ENCODE results near the gene SGMS1. TPM values are rescaled to one million over a fixed set of nuclear protein-coding genes. Genes with fewer than 3 reads are reported as not detected.

The SGMS1 gene
- total RNA-seq, 3 donors from 2014 or later (not counting 1 experiment from before 2014, with no cell fraction given): 24.5 to 32.7 (median 30.4) TPM

DNA sequence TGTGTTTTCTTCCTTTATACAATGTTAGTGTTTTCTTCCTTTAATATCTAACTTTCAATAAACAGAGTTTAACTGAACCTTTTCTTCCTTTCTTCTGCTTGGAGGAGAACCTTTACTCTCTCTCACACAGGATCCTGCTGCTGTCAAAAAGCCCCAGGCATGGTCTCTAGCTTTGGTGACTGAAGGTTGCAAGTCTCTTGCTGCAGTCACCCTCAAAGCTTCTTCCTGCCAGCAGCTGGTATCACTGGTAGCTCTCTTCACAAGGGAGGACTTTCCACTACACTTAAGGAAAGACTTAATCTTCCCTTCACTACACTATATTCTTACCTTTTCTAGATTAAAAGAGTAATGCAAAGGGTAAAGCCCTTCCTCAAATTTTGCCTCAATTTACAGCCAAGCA is 153.4 kb downstream of the SGMS1 start:
- Mint-ChIP-seq H3K4me3 (no peak overlapping the region), H3K27me3 (ENCODE audit: low read depth in 2 of 2) (no peaks in the 10 kb centered on the region), H3K36me3 (no peaks in the 10 kb centered on the region), H3K4me1 (peaks cover 30 to 49% of the 10 kb centered on the region in 2 donors), H3K9me3 (no peaks in the 10 kb centered on the region), H3K27ac (peak overlapping the region; percentile 32 to 35)
- intact Hi-C loops (cut with micrococcal nuclease): no loop called here
- no peaks in the 10 kb centered on the region for H3K9me3 ChIP-seq (ENCODE audit: control insufficient read depth, insufficient read depth, low read length)
- peaks cover 3% of the 10 kb centered on the region for H3K4me1 ChIP-seq (ENCODE audit: control insufficient read depth, insufficient read depth, low read length)
- H3K36me3 ChIP-seq (ENCODE audit: control insufficient read depth, insufficient read depth, low read length): no peaks in the 10 kb centered on the region
- TF ChIP-seq, protein P1, sequence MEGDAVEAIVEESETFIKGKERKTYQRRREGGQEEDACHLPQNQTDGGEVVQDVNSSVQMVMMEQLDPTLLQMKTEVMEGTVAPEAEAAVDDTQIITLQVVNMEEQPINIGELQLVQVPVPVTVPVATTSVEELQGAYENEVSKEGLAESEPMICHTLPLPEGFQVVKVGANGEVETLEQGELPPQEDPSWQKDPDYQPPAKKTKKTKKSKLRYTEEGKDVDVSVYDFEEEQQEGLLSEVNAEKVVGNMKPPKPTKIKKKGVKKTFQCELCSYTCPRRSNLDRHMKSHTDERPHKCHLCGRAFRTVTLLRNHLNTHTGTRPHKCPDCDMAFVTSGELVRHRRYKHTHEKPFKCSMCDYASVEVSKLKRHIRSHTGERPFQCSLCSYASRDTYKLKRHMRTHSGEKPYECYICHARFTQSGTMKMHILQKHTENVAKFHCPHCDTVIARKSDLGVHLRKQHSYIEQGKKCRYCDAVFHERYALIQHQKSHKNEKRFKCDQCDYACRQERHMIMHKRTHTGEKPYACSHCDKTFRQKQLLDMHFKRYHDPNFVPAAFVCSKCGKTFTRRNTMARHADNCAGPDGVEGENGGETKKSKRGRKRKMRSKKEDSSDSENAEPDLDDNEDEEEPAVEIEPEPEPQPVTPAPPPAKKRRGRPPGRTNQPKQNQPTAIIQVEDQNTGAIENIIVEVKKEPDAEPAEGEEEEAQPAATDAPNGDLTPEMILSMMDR (IDR thresholded peaks at IDR 0.05): no peak
- H3K27ac ChIP-seq (ENCODE audit: low read length): no peak overlapping the region
- no peaks in the 10 kb centered on the region for H3K27me3 ChIP-seq (ENCODE audit: control insufficient read depth, insufficient read depth, low read length)
- peak in 1 of 2 donors; percentile 9 for DNase-seq
- peak in 2 of 3 donors; percentile 49 for ATAC-seq
- H3K4me3 ChIP-seq (ENCODE audit: low read length): no peak overlapping the region

DNA sequence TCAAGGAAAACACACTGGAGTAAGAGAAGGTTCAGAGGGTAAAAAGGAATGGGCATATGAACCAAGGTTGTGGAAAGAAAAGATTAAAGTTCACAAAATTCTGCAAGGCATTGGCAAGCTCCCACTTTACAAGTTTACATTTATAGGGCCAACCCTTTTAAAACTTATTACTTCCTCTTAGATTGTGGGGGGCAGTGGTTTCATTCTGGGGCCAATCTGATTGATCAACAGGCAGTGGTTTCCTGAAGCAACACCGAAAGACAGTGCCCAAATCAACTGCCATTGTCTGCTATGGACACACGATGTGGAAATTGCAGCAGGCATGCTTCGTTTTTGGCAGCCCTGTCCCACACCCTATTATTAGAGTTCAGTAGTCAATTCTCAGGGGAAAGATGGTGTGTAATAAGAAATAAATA is 154.0 kb downstream of the SGMS1 start:
- no peak overlapping the region for H3K4me3 ChIP-seq (ENCODE audit: low read length)
- no peak for DNase-seq

DNA sequence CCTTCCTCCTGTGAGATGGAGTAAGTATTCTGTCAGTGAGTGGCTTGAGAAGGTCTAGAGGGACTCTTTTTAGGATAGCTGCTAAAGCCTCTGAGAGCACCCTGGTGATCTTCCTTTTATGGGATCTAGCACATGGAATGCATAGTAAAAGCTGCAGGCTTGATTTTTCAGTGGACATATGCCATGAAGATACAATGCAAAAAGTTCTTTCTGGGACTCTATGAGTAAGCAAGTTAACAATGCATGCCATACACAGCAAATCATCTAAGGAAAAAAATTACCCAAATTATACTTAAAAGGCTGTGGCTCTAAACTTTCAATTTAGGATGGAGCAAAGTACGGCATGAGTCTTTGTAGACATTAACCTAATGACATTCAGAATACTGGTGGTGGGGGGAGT is 154.5 kb downstream of the SGMS1 start:
- Histone ChIP-seq H3K9me3 (ENCODE audit: control insufficient read depth, insufficient read depth, low read length) (no peaks in the 10 kb centered on the region), H3K27me3 (ENCODE audit: control insufficient read depth, insufficient read depth, low read length) (no peaks in the 10 kb centered on the region), H3K4me3 (ENCODE audit: low read length) (no peak overlapping the region), H3K4me1 (ENCODE audit: control insufficient read depth, insufficient read depth, low read length) (peaks cover 3% of the 10 kb centered on the region), H3K36me3 (ENCODE audit: control insufficient read depth, insufficient read depth, low read length) (no peaks in the 10 kb centered on the region), H3K27ac (ENCODE audit: low read length) (no peak overlapping the region)
- TF ChIP-seq, protein P1 (IDR thresholded peaks at IDR 0.05): no peak
- Mint-ChIP-seq H3K36me3 (no peaks in the 10 kb centered on the region), H3K4me3 (no peak overlapping the region), H3K27ac (no peak overlapping the region), H3K9me3 (no peaks in the 10 kb centered on the region), H3K4me1 (peaks cover 30 to 54% of the 10 kb centered on the region in 2 donors), H3K27me3 (ENCODE audit: low read depth in 2 of 2) (no peaks in the 10 kb centered on the region)
- intact Hi-C loops (cut with micrococcal nuclease): no loop called here
- 100% methylated on average over 1 of the region's 1 CpG for WGBS (ENCODE audit: insufficient coverage)
- ATAC-seq: no peak
- DNase-seq: no peak

More for the DNA sequence above, 154.0 kb downstream of the SGMS1 start:
- H3K4me3 Mint-ChIP-seq: peak overlapping the region; percentile 22
- H3K36me3 Mint-ChIP-seq: no peaks in the 10 kb centered on the region
- H3K9me3 Mint-ChIP-seq: no peaks in the 10 kb centered on the region
- intact Hi-C loops (cut with micrococcal nuclease): no loop called here
- peaks cover 3% of the 10 kb centered on the region for H3K4me1 ChIP-seq (ENCODE audit: control insufficient read depth, insufficient read depth, low read length)
- TF ChIP-seq, protein P1 (IDR thresholded peaks at IDR 0.05): no peak
- H3K36me3 ChIP-seq (ENCODE audit: control insufficient read depth, insufficient read depth, low read length): no peaks in the 10 kb centered on the region
- H3K27me3 ChIP-seq (ENCODE audit: control insufficient read depth, insufficient read depth, low read length): no peaks in the 10 kb centered on the region
- H3K4me1 Mint-ChIP-seq: peaks cover 30 to 54% of the 10 kb centered on the region in 2 donors
- H3K27me3 Mint-ChIP-seq (ENCODE audit: low read depth in 2 of 2): no peaks in the 10 kb centered on the region
- peak overlapping the region; percentile 32 to 35 for H3K27ac Mint-ChIP-seq
- H3K27ac ChIP-seq (ENCODE audit: low read length): no peak overlapping the region
- no peaks in the 10 kb centered on the region for H3K9me3 ChIP-seq (ENCODE audit: control insufficient read depth, insufficient read depth, low read length)
- 0% methylated on average over 2 of the region's 3 CpGs for WGBS (ENCODE audit: insufficient coverage)
- peak in 2 of 3 donors; percentile 29 to 44 for ATAC-seq

DNA sequence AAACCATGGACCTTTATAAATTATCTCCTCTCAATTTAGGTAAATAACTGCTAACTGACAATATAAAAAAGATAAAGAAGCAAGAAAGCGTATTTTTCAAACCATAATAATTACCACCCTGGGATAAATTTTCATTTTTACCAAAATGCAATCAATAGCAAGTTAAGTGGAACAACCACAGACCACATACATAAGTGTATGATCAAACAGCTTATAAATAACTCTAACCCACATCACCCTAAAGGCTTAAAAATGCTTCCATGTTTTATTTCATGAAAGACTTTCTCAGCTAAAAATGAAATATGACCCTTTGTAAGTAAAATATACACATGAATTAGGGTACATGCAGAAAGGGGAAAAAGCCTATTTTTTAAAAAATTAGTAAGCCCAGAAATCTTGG is 156.5 kb downstream of the SGMS1 start:
- Mint-ChIP-seq H3K27me3 (ENCODE audit: low read depth in 2 of 2) (no peaks in the 10 kb centered on the region), H3K27ac (no peak overlapping the region), H3K9me3 (no peaks in the 10 kb centered on the region), H3K4me3 (no peak overlapping the region), H3K36me3 (no peaks in the 10 kb centered on the region), H3K4me1 (peaks cover 33 to 67% of the 10 kb centered on the region in 2 donors)
- ATAC-seq (no peak), DNase-seq (no peak)
- peaks cover 3% of the 10 kb centered on the region for H3K4me1 ChIP-seq (ENCODE audit: control insufficient read depth, insufficient read depth, low read length)
- WGBS (ENCODE audit: insufficient coverage): no CpG with 5 or more reads among the region's 1 CpG
- H3K27ac ChIP-seq (ENCODE audit: low read length): no peak overlapping the region
- H3K27me3 ChIP-seq (ENCODE audit: control insufficient read depth, insufficient read depth, low read length): no peaks in the 10 kb centered on the region
- TF ChIP-seq, protein P1 (IDR thresholded peaks at IDR 0.05): no peak
- H3K4me3 ChIP-seq (ENCODE audit: low read length): no peak overlapping the region
- no peaks in the 10 kb centered on the region for H3K36me3 ChIP-seq (ENCODE audit: control insufficient read depth, insufficient read depth, low read length)
- intact Hi-C loops (cut with micrococcal nuclease): no loop called here
- no peaks in the 10 kb centered on the region for H3K9me3 ChIP-seq (ENCODE audit: control insufficient read depth, insufficient read depth, low read length)
